ENCODE results near the gene METTL16. TPM values are rescaled to one million over a fixed set of nuclear protein-coding genes. Genes with fewer than 3 reads are reported as not detected.

The METTL16 gene
- total RNA-seq, 1 donor = 14.8 TPM

DNA sequence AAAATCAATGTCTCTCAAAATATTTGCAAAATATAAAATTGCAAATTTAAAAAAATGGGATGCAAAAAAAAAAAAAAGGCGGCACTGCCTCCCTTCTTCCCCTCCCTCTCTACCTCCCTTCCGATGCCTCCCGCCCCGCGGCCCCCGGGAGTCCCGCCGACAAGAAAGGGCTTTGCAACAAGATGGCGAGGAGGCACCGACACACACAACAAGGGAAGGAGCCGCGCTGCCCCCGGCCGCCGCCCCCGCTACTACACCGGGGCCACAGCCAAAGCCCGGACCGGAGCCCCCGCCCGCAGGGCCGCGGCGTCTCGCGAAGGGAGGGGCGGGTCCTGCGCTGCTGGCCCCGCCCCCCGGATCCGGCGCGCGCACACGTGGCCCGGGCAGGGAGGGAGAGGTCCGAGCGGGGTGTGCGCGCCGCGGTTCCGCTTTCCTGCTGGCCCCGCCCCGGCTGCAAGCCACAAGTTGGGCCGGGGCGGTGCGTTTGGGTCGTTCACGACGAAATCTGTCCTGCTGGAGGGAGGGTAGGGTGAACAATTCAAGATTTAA is 110.7 kb downstream of the METTL16 start, which contains the start of gene MNT:
Gene MNT (minus strand): TSS at position 184 of the 549 bp plus-strand sequence. CDS start 348 bp downstream, outside the sequence.
- H3K4me2 ChIP-seq (ENCODE audit: insufficient read depth, low read length) = peak within 1 kb of the TSS; percentile 98
- DNase-seq (ENCODE audit: insufficient read length, low spot score, missing footprints) = peak; percentile 99
- peak within 1 kb of the TSS; percentile 98 for H3K4me3 ChIP-seq (ENCODE audit: insufficient read depth, low read length)
- H3K4me1 ChIP-seq (ENCODE audit: insufficient read depth, low read length) = peaks cover 55% of the 10 kb centered on the region
- TF ChIP-seq, protein P1, sequence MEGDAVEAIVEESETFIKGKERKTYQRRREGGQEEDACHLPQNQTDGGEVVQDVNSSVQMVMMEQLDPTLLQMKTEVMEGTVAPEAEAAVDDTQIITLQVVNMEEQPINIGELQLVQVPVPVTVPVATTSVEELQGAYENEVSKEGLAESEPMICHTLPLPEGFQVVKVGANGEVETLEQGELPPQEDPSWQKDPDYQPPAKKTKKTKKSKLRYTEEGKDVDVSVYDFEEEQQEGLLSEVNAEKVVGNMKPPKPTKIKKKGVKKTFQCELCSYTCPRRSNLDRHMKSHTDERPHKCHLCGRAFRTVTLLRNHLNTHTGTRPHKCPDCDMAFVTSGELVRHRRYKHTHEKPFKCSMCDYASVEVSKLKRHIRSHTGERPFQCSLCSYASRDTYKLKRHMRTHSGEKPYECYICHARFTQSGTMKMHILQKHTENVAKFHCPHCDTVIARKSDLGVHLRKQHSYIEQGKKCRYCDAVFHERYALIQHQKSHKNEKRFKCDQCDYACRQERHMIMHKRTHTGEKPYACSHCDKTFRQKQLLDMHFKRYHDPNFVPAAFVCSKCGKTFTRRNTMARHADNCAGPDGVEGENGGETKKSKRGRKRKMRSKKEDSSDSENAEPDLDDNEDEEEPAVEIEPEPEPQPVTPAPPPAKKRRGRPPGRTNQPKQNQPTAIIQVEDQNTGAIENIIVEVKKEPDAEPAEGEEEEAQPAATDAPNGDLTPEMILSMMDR (IDR thresholded peaks at IDR 0.05; ENCODE audit: extremely low read depth, low read depth, low read length) = no peak
- H3K9me3 ChIP-seq (ENCODE audit: low read depth, low read length) = no peaks in the 10 kb centered on the region
- peaks cover 36% of the 10 kb centered on the region for H3K79me2 ChIP-seq (ENCODE audit: insufficient read depth, low read length)
- no peaks in the 10 kb centered on the region for H3K36me3 ChIP-seq (ENCODE audit: insufficient read depth, low read length)
- H2AFZ ChIP-seq (ENCODE audit: low read length) = peak within 1 kb of the TSS; percentile 89
- H3K27ac ChIP-seq (ENCODE audit: low read depth, low read length) = peak within 1 kb of the TSS; percentile 100
- no peaks in the 10 kb centered on the region for H3K27me3 ChIP-seq (ENCODE audit: insufficient read depth, low read length)
- H4K20me1 ChIP-seq (ENCODE audit: insufficient read depth, low read length) = peaks cover 1% of the 10 kb centered on the region

DNA sequence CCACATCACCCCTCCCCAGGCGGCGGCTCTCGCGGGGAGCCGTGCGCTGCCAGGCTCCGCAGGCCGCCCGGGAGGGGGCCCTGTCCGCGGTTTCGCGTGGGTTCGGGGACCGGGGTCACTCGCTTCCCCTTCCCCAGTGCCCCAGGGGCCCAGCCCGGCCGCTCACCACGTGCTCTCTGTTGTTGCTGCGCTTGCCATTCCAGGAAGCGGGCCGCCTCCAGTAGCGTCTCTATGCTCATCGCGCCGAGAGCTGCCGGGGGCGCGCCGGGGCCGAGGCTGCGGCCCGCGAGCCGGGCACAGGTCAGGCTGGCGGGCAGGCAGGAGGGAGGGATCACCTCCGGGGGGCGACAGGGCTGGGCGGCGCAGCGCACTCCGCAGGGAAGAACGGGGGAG is 111.2 kb downstream of the METTL16 start:
- DNase-seq (ENCODE audit: insufficient read length, low spot score, missing footprints) = peak; percentile 95
- no peaks in the 10 kb centered on the region for H3K36me3 ChIP-seq (ENCODE audit: insufficient read depth, low read length)
- TF ChIP-seq, protein P1 (IDR thresholded peaks at IDR 0.05; ENCODE audit: extremely low read depth, low read depth, low read length) = no peak
- peaks cover 41% of the 10 kb centered on the region for H3K79me2 ChIP-seq (ENCODE audit: insufficient read depth, low read length)
- H3K27me3 ChIP-seq (ENCODE audit: insufficient read depth, low read length) = no peaks in the 10 kb centered on the region
- peak overlapping the region; percentile 98 for H3K4me3 ChIP-seq (ENCODE audit: insufficient read depth, low read length)
- peaks cover 55% of the 10 kb centered on the region for H3K4me1 ChIP-seq (ENCODE audit: insufficient read depth, low read length)
- peak overlapping the region; percentile 100 for H3K27ac ChIP-seq (ENCODE audit: low read depth, low read length)
- H4K20me1 ChIP-seq (ENCODE audit: insufficient read depth, low read length) = peaks cover 5% of the 10 kb centered on the region
- no peak overlapping the region for H2AFZ ChIP-seq (ENCODE audit: low read length)
- no peaks in the 10 kb centered on the region for H3K9me3 ChIP-seq (ENCODE audit: low read depth, low read length)
- peak overlapping the region; percentile 98 for H3K4me2 ChIP-seq (ENCODE audit: insufficient read depth, low read length)

DNA sequence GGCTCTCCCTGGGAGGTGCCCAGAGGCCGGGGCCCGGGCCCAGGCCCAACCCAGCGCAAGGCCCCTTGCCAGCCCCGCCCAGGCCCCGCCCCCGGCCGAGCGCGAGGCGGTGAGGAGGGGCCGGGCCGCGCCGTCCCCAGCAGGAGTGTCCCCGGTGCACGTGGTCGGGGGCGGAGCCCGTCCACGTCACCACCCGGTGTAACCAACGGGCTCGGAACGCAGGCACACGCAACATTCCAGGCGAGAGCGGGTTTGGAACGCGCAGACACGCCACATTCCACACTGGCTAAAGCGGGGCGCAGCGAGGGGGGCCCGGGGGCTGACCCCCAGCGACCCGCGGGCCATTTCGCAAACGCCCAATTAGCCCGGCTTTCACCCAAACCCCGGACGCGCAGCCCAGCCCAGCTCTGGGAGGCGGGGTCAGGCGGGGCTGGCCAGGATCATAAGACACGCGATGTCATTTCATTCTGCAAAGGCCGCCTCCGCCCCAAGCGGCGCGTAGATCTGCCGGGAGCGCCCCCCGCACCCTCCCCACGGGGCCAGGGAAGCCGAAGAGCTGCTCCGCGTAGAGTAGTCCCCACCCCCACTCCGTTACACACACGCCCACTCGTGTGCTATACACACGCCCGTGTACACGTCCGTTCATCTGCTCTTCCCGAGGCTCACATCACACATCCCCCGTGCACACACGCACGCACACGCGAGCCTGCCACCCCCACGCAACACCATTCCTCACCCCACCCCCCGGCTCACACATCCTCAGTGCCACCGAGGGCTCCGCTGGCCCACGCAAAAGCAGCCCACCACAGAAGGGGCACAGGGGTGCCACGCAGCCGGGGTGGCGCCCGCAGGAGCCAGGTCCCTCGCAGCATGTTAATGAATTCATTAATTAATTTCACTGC is 111.9 kb downstream of the METTL16 start:
- Histone ChIP-seq H3K4me2 (ENCODE audit: insufficient read depth, low read length) (peak overlapping the region; percentile 98), H3K27ac (ENCODE audit: low read depth, low read length) (peak overlapping the region; percentile 100), H4K20me1 (ENCODE audit: insufficient read depth, low read length) (peaks cover 5% of the 10 kb centered on the region), H3K36me3 (ENCODE audit: insufficient read depth, low read length) (no peaks in the 10 kb centered on the region), H3K4me1 (ENCODE audit: insufficient read depth, low read length) (peaks cover 53% of the 10 kb centered on the region), H3K4me3 (ENCODE audit: insufficient read depth, low read length) (peak overlapping the region; percentile 98), H3K79me2 (ENCODE audit: insufficient read depth, low read length) (peaks cover 47% of the 10 kb centered on the region), H2AFZ (ENCODE audit: low read length) (peak overlapping the region; percentile 51), H3K9me3 (ENCODE audit: low read depth, low read length) (no peaks in the 10 kb centered on the region), H3K27me3 (ENCODE audit: insufficient read depth, low read length) (no peaks in the 10 kb centered on the region)
- DNase-seq (ENCODE audit: insufficient read length, low spot score, missing footprints) = peak; percentile 100
- TF ChIP-seq, protein P1 (IDR thresholded peaks at IDR 0.05; ENCODE audit: extremely low read depth, low read depth, low read length) = no peak

All from osteoblast (primary cell).